Measurements from ENCODE around the gene SLC44A3. TPM values are rescaled to one million over a fixed set of nuclear protein-coding genes. Genes with fewer than 3 reads are reported as not detected.

SLC44A3 gene
- total and polyA plus RNA-seq, 10 donors = 0.28 to 4.0 (median 0.95) TPM

GRCh38 chr1:94855307-94855700 lies 35.1 kb downstream of the SLC44A3 start:
- WGBS, 5 donors = 58 to 93% (median 73%) methylated on average over 2 of the region's 2 CpGs
- intact Hi-C loops (cut with DNase I; ENCODE audit: low total_unique reads) = loop anchor here (2.0 kb wide), 1 partner anchor 187 kb away; no protein-coding TSS in a partner anchor
- H3K4me3 ChIP-seq = peak overlapping the region in 1 of 8 donors; percentile 71

DNA sequence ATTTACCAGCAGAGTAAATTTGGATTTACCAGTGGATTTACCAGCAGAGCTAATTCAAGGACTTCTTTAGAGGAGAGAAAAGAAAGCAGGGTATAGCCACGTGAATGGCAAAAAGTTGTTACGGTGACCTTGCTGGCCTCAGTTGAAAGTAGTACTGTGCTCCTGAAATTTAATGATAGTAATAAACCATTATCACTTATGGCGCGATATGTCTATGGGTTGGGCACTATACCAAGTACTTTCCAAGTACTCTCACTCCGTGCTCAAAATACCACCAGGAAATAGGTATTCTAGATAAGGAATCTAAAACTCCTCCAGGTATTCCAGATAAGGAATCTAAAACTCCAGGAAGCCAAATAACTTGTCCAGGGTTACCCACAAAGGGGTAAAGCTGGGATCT lies 35.8 kb downstream of the SLC44A3 start:
- intact Hi-C loops (cut with DNase I; ENCODE audit: low total_unique reads) = no loop called here
- Histone ChIP-seq H3K9me3 (no peaks in the 10 kb centered on the region), H3K4me3 (no peak overlapping the region), H3K27ac (no peak overlapping the region), H3K36me3 (no peaks in the 10 kb centered on the region), H3K4me1 (peaks cover 0 to 13% (median 5%) of the 10 kb centered on the region in 6 donors), H3K27me3 (replicated peaks in 1 of 7) (no peaks in the 10 kb centered on the region)
- 82 to 92% (median 87%) methylated on average over 5 of the region's 5 CpGs for WGBS, 5 donors
- no peak for DNase-seq
- TF ChIP-seq, protein P1, sequence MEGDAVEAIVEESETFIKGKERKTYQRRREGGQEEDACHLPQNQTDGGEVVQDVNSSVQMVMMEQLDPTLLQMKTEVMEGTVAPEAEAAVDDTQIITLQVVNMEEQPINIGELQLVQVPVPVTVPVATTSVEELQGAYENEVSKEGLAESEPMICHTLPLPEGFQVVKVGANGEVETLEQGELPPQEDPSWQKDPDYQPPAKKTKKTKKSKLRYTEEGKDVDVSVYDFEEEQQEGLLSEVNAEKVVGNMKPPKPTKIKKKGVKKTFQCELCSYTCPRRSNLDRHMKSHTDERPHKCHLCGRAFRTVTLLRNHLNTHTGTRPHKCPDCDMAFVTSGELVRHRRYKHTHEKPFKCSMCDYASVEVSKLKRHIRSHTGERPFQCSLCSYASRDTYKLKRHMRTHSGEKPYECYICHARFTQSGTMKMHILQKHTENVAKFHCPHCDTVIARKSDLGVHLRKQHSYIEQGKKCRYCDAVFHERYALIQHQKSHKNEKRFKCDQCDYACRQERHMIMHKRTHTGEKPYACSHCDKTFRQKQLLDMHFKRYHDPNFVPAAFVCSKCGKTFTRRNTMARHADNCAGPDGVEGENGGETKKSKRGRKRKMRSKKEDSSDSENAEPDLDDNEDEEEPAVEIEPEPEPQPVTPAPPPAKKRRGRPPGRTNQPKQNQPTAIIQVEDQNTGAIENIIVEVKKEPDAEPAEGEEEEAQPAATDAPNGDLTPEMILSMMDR (IDR thresholded peaks at IDR 0.05 in 8 of 11, conservative IDR thresholded peaks at IDR 0.05 in 3 of 11) = no peak
- TF ChIP-seq POLR2AphosphoS5 (IDR thresholded peaks at IDR 0.05) (no peak), POLR2A (IDR thresholded peaks at IDR 0.05) (no peak)

More at GRCh38 chr1:94855307-94855700, 35.1 kb downstream of the SLC44A3 start:
- TF ChIP-seq, protein P1 (IDR thresholded peaks at IDR 0.05 in 8 of 11, conservative IDR thresholded peaks at IDR 0.05 in 3 of 11) = no peak
- no peak for TF ChIP-seq POLR2AphosphoS5 (IDR thresholded peaks at IDR 0.05)
- no peak for TF ChIP-seq POLR2A (IDR thresholded peaks at IDR 0.05)
- DNase-seq = no peak
- H3K36me3 ChIP-seq = no peaks in the 10 kb centered on the region
- H3K27me3 ChIP-seq (replicated peaks in 1 of 7) = no peaks in the 10 kb centered on the region
- H3K9me3 ChIP-seq = no peaks in the 10 kb centered on the region
- H3K27ac ChIP-seq = peak overlapping the region in 1 of 8 donors; percentile 76
- H3K4me1 ChIP-seq = peaks cover 0 to 13% (median 5%) of the 10 kb centered on the region in 6 donors

GRCh38 chr1:94856868-94857267 lies 36.7 kb downstream of the SLC44A3 start:
- TF ChIP-seq POLR2AphosphoS5 (IDR thresholded peaks at IDR 0.05) = no peak
- TF ChIP-seq POLR2A (IDR thresholded peaks at IDR 0.05) = no peak
- TF ChIP-seq, protein P1 (IDR thresholded peaks at IDR 0.05 in 8 of 11, conservative IDR thresholded peaks at IDR 0.05 in 3 of 11) = no peak

DNA sequence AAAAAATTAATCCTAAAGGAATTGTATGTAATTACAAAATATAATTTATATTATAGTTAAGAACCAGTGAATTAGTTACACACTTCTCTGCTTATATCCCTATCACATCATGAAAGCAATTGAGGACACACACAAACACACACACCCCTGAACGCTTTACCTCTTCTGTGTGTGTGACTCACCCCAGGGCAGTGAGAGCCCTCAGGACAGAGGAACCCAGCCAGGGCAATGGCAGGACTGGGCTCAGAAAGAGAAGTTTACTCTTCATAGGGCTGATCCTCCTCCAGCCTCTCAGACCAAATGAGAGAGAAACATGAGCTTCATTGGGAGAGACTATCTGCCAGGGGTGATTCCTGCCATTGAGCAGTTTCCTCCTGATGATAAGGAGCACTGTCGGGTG lies 38.1 kb downstream of the SLC44A3 start:
- intact Hi-C loops (cut with DNase I; ENCODE audit: low total_unique reads) = no loop called here
- Histone ChIP-seq H3K27me3 (replicated peaks in 1 of 7) (no peaks in the 10 kb centered on the region), H3K4me1 (peaks cover 0 to 19% (median 5%) of the 10 kb centered on the region in 6 donors), H3K36me3 (no peaks in the 10 kb centered on the region), H3K9me3 (no peaks in the 10 kb centered on the region), H3K4me3 (no peak overlapping the region), H3K27ac (no peak overlapping the region)
- WGBS, 5 donors = 63 to 84% (median 73%) methylated on average over 2 of the region's 2 CpGs
- TF ChIP-seq POLR2AphosphoS5 (IDR thresholded peaks at IDR 0.05) (no peak), POLR2A (IDR thresholded peaks at IDR 0.05) (no peak)
- TF ChIP-seq, protein P1 (IDR thresholded peaks at IDR 0.05 in 8 of 11, conservative IDR thresholded peaks at IDR 0.05 in 3 of 11) = no peak
- DNase-seq = no peak

More at GRCh38 chr1:94856868-94857267, 36.7 kb downstream of the SLC44A3 start:
- no peak overlapping the region for H3K27ac ChIP-seq
- no peaks in the 10 kb centered on the region for H3K27me3 ChIP-seq (replicated peaks in 1 of 7)
- DNase-seq = no peak
- H3K9me3 ChIP-seq = no peaks in the 10 kb centered on the region
- no peak overlapping the region for H3K4me3 ChIP-seq
- 85 to 93% (median 90%) methylated on average over 3 of the region's 3 CpGs for WGBS, 5 donors
- no peaks in the 10 kb centered on the region for H3K36me3 ChIP-seq
- H3K4me1 ChIP-seq = peaks cover 0 to 13% (median 5%) of the 10 kb centered on the region in 6 donors
- intact Hi-C loops (cut with DNase I; ENCODE audit: low total_unique reads) = no loop called here

Data from spleen (tissue), 11 donors.